GM19455 (cell line): ENCODE results near the gene TUBA4A.
"Not testable (repeated sequence)": the region's sequence is repeated elsewhere in the genome, so short reads cannot be mapped to it uniquely, and the experiment has no call there.

ENCODE experiments used
- ATAC-seq: cut with Tn5 transposase; IDR thresholded peaks from one replicate; pipeline ENCODE4 v1.9.1; 2021; ENCODE audit not compliant: unreplicated experiment

Gene TUBA4A

GRCh38 chr2:219214141-219214540 lies 39.6 kb downstream of the TUBA4A start:
- ATAC-seq = no peak

- no peak for ATAC-seq
Measured at GRCh38 chr2:219213486-219214071, 40.1 kb downstream of the TUBA4A start.

GRCh38 chr2:219213026-219213415 lies 40.7 kb downstream of the TUBA4A start:
- ATAC-seq = no peak

GRCh38 chr2:219210886-219211362 lies 42.8 kb downstream of the TUBA4A start:
- ATAC-seq = no peak

- ATAC-seq = no peak
Measured at GRCh38 chr2:219210196-219210885, 43.4 kb downstream of the TUBA4A start.

GRCh38 chr2:219209236-219210195 lies 44.2 kb downstream of the TUBA4A start:
- ATAC-seq = no peak

- ATAC-seq = no peak
Measured at GRCh38 chr2:219207884-219208740, 45.6 kb downstream of the TUBA4A start.

GRCh38 chr2:219207134-219207883 lies 46.4 kb downstream of the TUBA4A start:
- no peak for ATAC-seq

GRCh38 chr2:219206328-219207133 lies 47.2 kb downstream of the TUBA4A start, which contains the start of gene ZFAND2B:
ZFAND2B (plus strand) TSS chr2:219206782; CDS start chr2:219206988, 206 bp downstream.
- peak; percentile 96 for ATAC-seq

GRCh38 chr2:219205981-219206327 lies 47.8 kb downstream of the TUBA4A start:
- no peak for ATAC-seq

GRCh38 chr2:219205165-219205538 lies 48.6 kb downstream of the TUBA4A start:
- ATAC-seq = no peak

GRCh38 chr2:219204425-219205164 lies 49.1 kb downstream of the TUBA4A start:
- no peak for ATAC-seq

- ATAC-seq = not testable (repeated sequence)
Measured at GRCh38 chr2:219201331-219201730, 52.4 kb downstream of the TUBA4A start.

- ATAC-seq = not testable (repeated sequence)
Measured at GRCh38 chr2:219200502-219201326, 53.0 kb downstream of the TUBA4A start.
